GM12878 (cell line): ENCODE measurements around the gene PCDHB1. TPM values are rescaled to one million over a fixed set of nuclear protein-coding genes. Genes with fewer than 3 reads are reported as not detected.

ENCODE experiments used
- ATAC-seq: fragments of 200-7000 bp; cut with Tn5 transposase; 3 replicates; pipeline ENCODE4 v1.9.1; 2020; ENCODE audit warnings: mild to moderate bottlenecking, moderate library complexity
- BruUV-seq: library from RNA; stranded (reverse); fragments of 400-500 nt; replicated peaks from 2 replicates; lab custom pipeline; 2021; lab: Mats Ljungman, UMichigan
- CTCF ChIA-PET: fragments of 300-600 bp; sonication (Branson Sonifier 250); formaldehyde crosslinking; extraction: SDS; loops from one replicate; lab custom pipeline; 2021; ENCODE audit warnings: inconsistent platforms; lab: Yijun Ruan, JAX
- POLR2A ChIA-PET: fragments of 350-600 bp; formaldehyde crosslinking; extraction: SDS; loops from one replicate; lab custom pipeline; 2021; ENCODE audit warnings: inconsistent platforms; lab: Charles Lee
- RAD21 ChIA-PET: fragments of 300-600 bp; sonication (Branson Sonifier 250); formaldehyde crosslinking; loops from one replicate; lab custom pipeline; 2023; ENCODE audit warnings: antibody characterized with exemption; ENCODE audit not compliant: unreplicated experiment; lab: Charles Lee
- SMC1A ChIA-PET: fragments of 300-600 bp; sonication (Branson Sonifier 250); formaldehyde crosslinking; loops from one replicate; lab custom pipeline; 2023; ENCODE audit not compliant: unreplicated experiment, uncharacterized antibody; lab: Charles Lee
- DNase-seq: peaks from one replicate; pipeline ENCODE4 v3.0.0-alpha.2; 2011; ENCODE audit warnings: low read depth, low spot score
- FAIRE-seq: peaks from 3 replicates; lab custom pipeline; 2011; peaks lifted over from hg19 to GRCh38; lab: Jason Lieb, UNC
- H2AFZ ChIP-seq: 2 replicates; pipeline ENCODE4 v1.6.0; 2011; ENCODE audit warnings: low read depth, low read length, control low read depth; ENCODE audit not compliant: control insufficient read depth
- H3K27ac ChIP-seq: 2 replicates; pipeline ENCODE4 v1.5.1; 2011; ENCODE audit warnings: control low read depth; ENCODE audit not compliant: control insufficient read depth, insufficient read depth
- H3K27me3 ChIP-seq, 2 experiments: replicated peaks in 1 of 2; 2 replicates each; pipeline versions ENCODE4 v1.6.0 to v1.6.1; 2011; ENCODE audit warnings: low read length in 1 of 2; ENCODE audit not compliant: control insufficient read depth in 2 of 2, insufficient read depth in 2 of 2
- H3K36me3 ChIP-seq, 2 experiments: 2 replicates each; pipeline ENCODE4 v1.5.1; 2011; ENCODE audit warnings: low read length in 1 of 2; ENCODE audit not compliant: control insufficient read depth in 2 of 2, insufficient read depth in 2 of 2
- H3K4me1 ChIP-seq: 2 replicates; pipeline ENCODE4 v1.6.1; 2011; ENCODE audit warnings: mild to moderate bottlenecking, low read length, moderate library complexity, mixed read lengths; ENCODE audit not compliant: control insufficient read depth, insufficient read depth
- H3K4me2 ChIP-seq: 2 replicates; pipeline ENCODE4 v1.6.0; 2011; ENCODE audit warnings: control low read depth; ENCODE audit not compliant: control insufficient read depth, insufficient read depth
- H3K4me3 ChIP-seq: fragments of 200-600 bp; sonication (generic); 2 replicates; pipeline ENCODE4 v1.5.1; 2016
- H3K79me2 ChIP-seq: 2 replicates; pipeline ENCODE4 v1.6.0; 2011; ENCODE audit warnings: low read length; ENCODE audit not compliant: control insufficient read depth, insufficient read depth
- H3K9ac ChIP-seq: 2 replicates; pipeline ENCODE4 v1.8.0; 2011; ENCODE audit warnings: low read length, control low read depth, mixed read lengths; ENCODE audit not compliant: control insufficient read depth, insufficient read depth
- H3K9me3 ChIP-seq: replicated peaks from 3 replicates; pipeline ENCODE4 v1.5.1; 2011; ENCODE audit warnings: mild to moderate bottlenecking, low read length; ENCODE audit not compliant: control insufficient read depth, insufficient read depth
- H4K20me1 ChIP-seq: 2 replicates; pipeline ENCODE4 v1.6.0; 2011; ENCODE audit not compliant: control insufficient read depth, insufficient read depth
- BMI1 ChIP-seq: fragments of 450-650 bp; IDR thresholded peaks from 2 replicates; pipeline ENCODE4 v1.6.1; 2016; ENCODE audit warnings: mild to moderate bottlenecking, moderate library complexity, borderline replicate concordance
- EGR1 ChIP-seq, 2 experiments: IDR thresholded peaks; 1 replicate in 1 of 2; 2 replicates in 1 of 2; pipeline ENCODE4 v1.6.1; 2011 to 2012; ENCODE audit warnings: low read depth in 2 of 2, low read length in 2 of 2, borderline replicate concordance in 1 of 2, mild to moderate bottlenecking in 1 of 2, moderate library complexity in 1 of 2
- HDAC6 ChIP-seq: fragments of 200-600 bp; sonication (generic); IDR thresholded peaks from one replicate; pipeline ENCODE4 v1.8.0; 2017; ENCODE audit warnings: antibody characterized with exemption; ENCODE audit not compliant: unreplicated experiment
- IKZF2 ChIP-seq, 2 experiments: fragments of 450-650 bp; IDR thresholded peaks; 2 replicates each; pipeline ENCODE4 v1.6.1; 2017; ENCODE audit warnings: mild to moderate bottlenecking in 2 of 2, moderate library complexity in 2 of 2
- MEF2A ChIP-seq: IDR thresholded peaks from 2 replicates; pipeline ENCODE4 v1.6.1; 2011; ENCODE audit warnings: low read depth, mild to moderate bottlenecking, low read length, moderate library complexity; ENCODE audit not compliant: insufficient read depth
- MTA2 ChIP-seq: fragments of 450-650 bp; IDR thresholded peaks from 2 replicates; pipeline ENCODE4 v1.6.1; 2016; ENCODE audit warnings: low read depth, mild to moderate bottlenecking, moderate library complexity
- SIX5 ChIP-seq: IDR thresholded peaks from 2 replicates; pipeline ENCODE4 v1.6.1; 2011; ENCODE audit warnings: mild to moderate bottlenecking, low read depth, low read length, moderate library complexity; ENCODE audit not compliant: severe bottlenecking
- ZSCAN29 ChIP-seq: fragments of 450-650 bp; IDR thresholded peaks from 2 replicates; pipeline ENCODE4 v1.6.1; 2017; ENCODE audit warnings: mild to moderate bottlenecking, moderate library complexity
- WGBS: methylation state at CpG from one replicate; pipeline ENCODE4 v1.1.6; 2016; ENCODE audit warnings: low lambda C conversion rate; ENCODE audit not compliant: insufficient replicate concordance, insufficient coverage; ENCODE audit errors: missing lambda C conversion rate; 5-methylcytosine and 5-hydroxymethylcytosine counted together
- in situ Hi-C: fragments of 300-500 bp; cut with MboI; formaldehyde crosslinking; loops from 9 replicates; pipeline ENCODE4 v1.14.3; 2018; ENCODE audit warnings: mixed read lengths
- intact Hi-C: fragments of 100-400 bp; cut with micrococcal nuclease; formaldehyde crosslinking; loops from one replicate; pipeline ENCODE4 v1.14.2; 2022; ENCODE audit not compliant: unreplicated experiment
- polyA plus RNA-seq, 11 experiments: library from polyadenylated mRNA; depleted of rRNA in 4 of 11; unstranded in 6 of 11; stranded (reverse) in 5 of 11; fragments of >200 nt; fragmentation: Nextera tagmentation in 4 of 11; fragmentation: Illumina TruSeq in 1 of 11; extraction: Ambion mirVana in 4 of 11; extraction: Trizol in 1 of 11; gene quantifications; 1 replicate in 1 of 11; 2 replicates in 10 of 11; pipeline versions ENCODE4 v1.2.1 to v1.2.3, GENCODE V29; 2011 to 2016; ENCODE audit warnings: inconsistent platforms in 2 of 11, missing spikeins in 2 of 11, low read depth in 1 of 11
- total RNA-seq, 4 experiments: library from RNA; depleted of rRNA in 3 of 4; stranded (reverse); fragments of >200 nt in 3 of 4; fragmentation: Illumina TruSeq in 1 of 4; extraction: Trizol in 1 of 4; gene quantifications; 2 replicates each; pipeline versions ENCODE4 v1.2.1 to v1.2.3, GENCODE V29; 2013 to 2021
- TF ChIP-seq, protein P1 (sequence below): IDR thresholded peaks from 2 replicates; pipeline ENCODE4 v1.6.1; 2011; ENCODE audit warnings: borderline replicate concordance, low read depth, mild to moderate bottlenecking, moderate library complexity, mixed read lengths, low read length; ENCODE audit not compliant: insufficient read depth; ENCODE audit errors: extremely low read length

Gene PCDHB1
- total and polyA plus RNA-seq, 10 of the 15 experiments (the other 5 are each of a cell fraction or from before 2014, with no cell fraction given): not detected

GRCh38 chr5:141017943-141018342, 33.2 kb upstream of the PCDHB1 start:
- DNase-seq (no peak), FAIRE-seq (no peak), ATAC-seq (no peak)
- no peak overlapping the region for H3K27ac ChIP-seq
- ChIA-PET POLR2A (no interaction called here), RAD21 (no interaction called here), SMC1A (interaction anchor here (1.1 kb wide), 1 partner anchor 12 kb away, joined by 3 read pairs; no protein-coding TSS in a partner anchor), CTCF (no interaction called here)
- in situ Hi-C loops: no loop called here
- TF ChIP-seq IKZF2 (IDR thresholded peaks at IDR 0.05): no peak
- intact Hi-C loops: no loop called here
- no peak overlapping the region for H3K4me3 ChIP-seq
- no peaks in the 10 kb centered on the region for H4K20me1 ChIP-seq
- no peaks in the 10 kb centered on the region for H3K79me2 ChIP-seq
- no peaks in the 10 kb centered on the region for H3K9me3 ChIP-seq
- H3K4me2 ChIP-seq: no peak overlapping the region
- no peaks in the 10 kb centered on the region for H3K4me1 ChIP-seq
- no peaks in the 10 kb centered on the region for H3K36me3 ChIP-seq
- no peaks in the 10 kb centered on the region for H3K27me3 ChIP-seq
- no peak overlapping the region for H2AFZ ChIP-seq
- no TSS peak for BruUV-seq
- H3K9ac ChIP-seq: no peak overlapping the region

DNA sequence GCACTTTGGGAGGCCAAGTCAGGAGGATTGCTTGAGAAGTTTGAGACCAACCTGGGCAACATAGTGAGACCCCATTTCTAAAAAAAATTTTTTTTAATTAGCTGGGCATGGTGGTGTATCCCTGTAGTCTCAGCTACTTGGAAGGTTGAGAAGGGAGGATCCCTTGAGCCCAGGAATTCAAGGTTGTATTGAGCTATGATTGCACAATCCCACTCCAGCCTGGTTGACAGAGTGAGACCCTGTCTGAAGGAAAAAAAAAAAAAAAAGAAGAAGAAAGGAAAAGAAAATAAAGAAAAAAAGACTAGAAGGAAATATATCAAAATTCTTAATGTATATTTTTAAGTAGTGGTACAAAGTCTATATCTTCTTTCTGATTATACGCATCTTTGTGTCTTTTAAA, 28.8 kb upstream of the PCDHB1 start:
- Histone ChIP-seq H3K4me1 (no peaks in the 10 kb centered on the region), H3K9ac (no peak overlapping the region), H3K79me2 (no peaks in the 10 kb centered on the region), H3K27ac (no peak overlapping the region), H2AFZ (no peak overlapping the region), H3K9me3 (no peaks in the 10 kb centered on the region), H3K27me3 (no peaks in the 10 kb centered on the region), H4K20me1 (no peaks in the 10 kb centered on the region), H3K36me3 (no peaks in the 10 kb centered on the region), H3K4me2 (no peak overlapping the region), H3K4me3 (no peak overlapping the region)
- BruUV-seq: no TSS peak
- WGBS: 100% methylated on average over 1 of the region's 1 CpG
- intact Hi-C loops: no loop called here
- DNase-seq (no peak), FAIRE-seq (no peak), ATAC-seq (no peak)
- ChIA-PET RAD21 (no interaction called here), POLR2A (no interaction called here), CTCF (no interaction called here), SMC1A (no interaction called here)
- TF ChIP-seq, protein P1, sequence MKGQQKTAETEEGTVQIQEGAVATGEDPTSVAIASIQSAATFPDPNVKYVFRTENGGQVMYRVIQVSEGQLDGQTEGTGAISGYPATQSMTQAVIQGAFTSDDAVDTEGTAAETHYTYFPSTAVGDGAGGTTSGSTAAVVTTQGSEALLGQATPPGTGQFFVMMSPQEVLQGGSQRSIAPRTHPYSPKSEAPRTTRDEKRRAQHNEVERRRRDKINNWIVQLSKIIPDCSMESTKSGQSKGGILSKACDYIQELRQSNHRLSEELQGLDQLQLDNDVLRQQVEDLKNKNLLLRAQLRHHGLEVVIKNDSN: no peak
- TF ChIP-seq HDAC6 (no peak), BMI1 (no peak), SIX5 (no peak), MTA2 (no peak), EGR1 (IDR thresholded peaks at IDR 0.05; ENCODE audit: borderline replicate concordance in 1 of 2, low read depth in 2 of 2, low read length in 2 of 2) (no peak), ZSCAN29 (no peak), MEF2A (no peak)
- in situ Hi-C loops: no loop called here
